Measurements from ENCODE around the gene EPB41L5.
"Not testable (repeated sequence)": the region's sequence is repeated elsewhere in the genome, so short reads cannot be mapped to it uniquely, and the experiment has no call there.

The EPB41L5 gene

DNA sequence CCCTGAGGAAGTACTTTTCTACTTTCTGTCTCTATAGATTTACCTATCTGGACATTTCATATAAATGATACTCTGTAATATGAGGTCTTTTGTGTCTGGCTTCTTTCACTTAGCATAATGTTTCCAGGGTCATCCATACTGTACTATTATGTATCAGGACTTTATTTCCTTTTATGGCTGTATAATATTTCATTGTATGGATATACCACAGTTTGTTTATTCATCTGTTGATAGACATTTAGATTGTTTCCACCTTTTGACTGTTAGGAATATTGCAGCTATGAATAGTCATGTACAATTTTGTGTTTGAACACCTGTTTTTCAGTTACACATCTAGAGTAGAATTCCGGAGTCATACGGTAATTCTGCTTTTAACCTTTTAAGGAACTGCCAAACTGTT, 136.5 kb downstream of the EPB41L5 start:
- DNase-seq = no peak

DNA sequence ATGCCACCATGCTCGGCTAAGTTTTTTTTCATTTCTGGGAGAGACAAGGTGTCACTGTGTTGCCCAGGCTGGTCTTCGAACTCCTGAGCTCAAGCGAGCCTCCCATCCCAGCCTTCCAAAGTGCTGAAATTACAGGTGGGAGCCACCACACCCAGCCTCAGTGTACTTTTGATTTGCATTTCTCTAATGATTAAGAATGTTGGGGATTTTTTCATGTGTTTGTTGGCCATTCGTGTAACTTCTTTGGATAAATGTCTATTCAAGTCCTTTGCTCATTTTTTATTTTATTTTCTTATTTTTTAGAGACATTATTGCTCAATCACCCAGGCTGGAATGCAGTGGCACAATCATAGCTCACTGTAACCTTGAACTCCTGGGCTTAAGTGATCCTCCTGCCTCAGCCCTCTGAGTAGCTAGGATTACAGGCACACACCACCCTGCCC, 137.2 kb downstream of the EPB41L5 start:
- no peak for DNase-seq

DNA sequence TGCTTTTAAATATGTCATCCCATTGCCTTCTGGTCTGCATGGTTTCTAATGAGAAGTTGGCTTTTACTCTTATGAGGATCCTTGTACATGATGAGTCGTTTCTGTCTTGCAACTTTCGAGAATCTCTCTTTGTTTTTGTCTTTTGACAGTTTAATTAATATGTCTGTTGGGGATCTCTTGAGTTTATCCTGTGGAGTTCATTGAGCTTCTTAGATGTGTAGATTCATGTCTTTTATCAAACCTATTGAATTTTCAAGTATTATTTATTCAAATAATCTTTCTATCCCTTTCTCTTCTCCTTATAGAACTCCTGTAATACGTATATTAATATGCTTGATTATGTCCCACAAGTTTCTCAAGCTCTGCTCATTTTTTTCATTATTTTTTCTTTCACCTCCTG, 142.4 kb downstream of the EPB41L5 start:
- no peak for DNase-seq

- DNase-seq = not testable (repeated sequence)
These were observed 145.8 kb downstream of the EPB41L5 start for GRCh38 chr2:120158658-120159057.

GRCh38 chr2:120161190-120161589, 148.3 kb downstream of the EPB41L5 start:
- no peak for DNase-seq

DNA sequence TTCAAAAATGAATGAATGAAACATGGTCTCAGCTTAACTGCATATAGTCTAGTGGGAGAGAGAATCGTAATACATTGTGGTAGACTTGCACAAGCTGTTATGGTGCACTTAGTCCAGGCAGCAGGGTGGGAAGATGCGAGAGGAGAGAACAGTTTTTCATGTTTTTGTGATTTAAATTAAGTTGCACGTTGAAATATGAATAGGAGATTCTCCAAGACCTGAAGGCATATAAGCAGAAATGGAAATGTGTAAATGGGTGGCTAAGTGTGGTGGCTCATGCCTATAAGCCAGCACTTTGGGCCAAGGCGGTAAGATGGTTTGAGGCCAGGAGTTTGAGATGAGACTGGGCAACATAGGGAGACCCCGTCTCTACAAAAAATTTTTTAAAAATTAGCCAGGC, 149.8 kb downstream of the EPB41L5 start:
- DNase-seq = no peak

DNA sequence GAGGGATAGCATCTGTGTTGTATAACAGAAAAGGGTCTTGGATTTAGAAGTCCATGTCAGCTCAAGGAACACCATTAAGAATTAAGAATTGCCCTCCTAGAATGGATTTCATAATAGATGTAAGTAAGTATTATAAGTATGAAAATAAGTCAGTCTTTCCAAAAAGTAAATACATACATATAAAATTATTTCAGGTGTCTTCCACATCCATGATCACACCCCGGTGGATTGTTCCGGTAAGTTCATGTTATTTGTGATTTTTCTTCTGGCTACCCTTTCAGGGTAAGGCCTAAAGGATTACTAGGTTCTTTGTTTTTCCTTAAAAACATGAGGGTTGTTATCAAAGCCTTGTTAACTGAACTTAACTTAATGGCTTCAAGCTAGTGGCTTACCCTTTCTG, 154.4 kb downstream of the EPB41L5 start:
- no peak for DNase-seq

DNA sequence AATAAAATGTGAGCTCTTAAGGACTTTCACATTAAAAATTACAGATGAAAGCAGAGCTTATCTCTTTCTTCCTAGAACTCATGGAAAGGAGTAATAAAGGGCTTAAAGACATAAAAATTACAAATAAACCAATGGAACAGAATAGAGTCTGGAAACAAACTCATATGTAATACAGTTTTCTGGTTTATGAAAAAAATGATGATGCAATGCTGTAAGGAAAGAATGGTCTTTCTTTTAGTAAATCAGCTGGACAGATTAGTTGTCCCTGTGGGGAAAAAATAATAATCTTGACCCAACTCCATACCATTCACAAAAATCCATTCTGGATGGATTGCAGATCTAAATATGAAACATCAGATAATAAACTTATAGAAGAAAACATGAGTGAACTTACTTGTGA, 156.1 kb downstream of the EPB41L5 start:
- DNase-seq = no peak

GRCh38 chr2:120174963-120175581, 162.2 kb downstream of the EPB41L5 start:
- peak; percentile 71 for DNase-seq

DNA sequence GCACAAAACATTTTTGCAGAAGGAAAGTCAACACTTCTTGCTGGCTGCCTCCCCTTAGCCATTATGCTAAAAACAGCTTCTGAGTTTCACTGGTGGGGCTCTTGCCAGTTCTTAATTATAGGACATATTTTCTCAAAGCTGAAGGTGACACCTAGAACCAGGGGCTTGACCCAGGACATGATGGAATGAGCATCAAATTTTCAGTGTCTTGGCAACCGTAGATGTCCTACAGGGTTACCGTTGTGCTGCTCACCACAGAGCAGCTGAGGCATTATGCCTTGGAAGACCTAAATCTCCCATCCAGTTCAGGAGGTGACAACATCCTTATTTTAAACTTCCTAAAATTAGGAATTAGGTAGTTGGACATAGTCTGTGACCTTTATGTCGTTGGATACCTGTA, 163.6 kb downstream of the EPB41L5 start:
- peak; percentile 10 for DNase-seq

GRCh38 chr2:120177001-120177621, 164.2 kb downstream of the EPB41L5 start:
- peak; percentile 84 for DNase-seq

GRCh38 chr2:120177973-120178372, 165.1 kb downstream of the EPB41L5 start:
- DNase-seq = no peak

GRCh38 chr2:120179396-120179795, 166.5 kb downstream of the EPB41L5 start:
- no peak for DNase-seq

DNA sequence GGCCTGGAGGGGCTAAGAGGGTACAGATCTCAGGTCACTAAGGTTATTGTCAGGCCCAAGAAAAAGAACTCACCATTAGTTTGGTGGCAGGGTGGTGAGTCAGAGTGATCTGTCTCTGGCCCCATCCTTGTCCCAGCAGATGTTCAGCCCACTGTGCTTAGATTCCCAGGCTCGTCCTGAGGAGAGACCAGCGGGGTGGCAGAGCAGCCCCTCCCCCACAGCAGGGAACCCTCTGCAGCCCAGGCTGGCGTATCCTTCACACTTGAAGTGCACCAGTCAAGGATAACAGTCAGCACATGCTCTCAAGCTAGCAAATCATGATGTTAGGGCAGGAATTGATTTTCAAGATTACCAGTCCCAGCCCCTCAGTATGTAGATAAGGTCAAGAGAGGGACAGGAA, 167.2 kb downstream of the EPB41L5 start:
- no peak for DNase-seq

GRCh38 chr2:120182019-120182560, 169.2 kb downstream of the EPB41L5 start:
- DNase-seq = no peak

DNA sequence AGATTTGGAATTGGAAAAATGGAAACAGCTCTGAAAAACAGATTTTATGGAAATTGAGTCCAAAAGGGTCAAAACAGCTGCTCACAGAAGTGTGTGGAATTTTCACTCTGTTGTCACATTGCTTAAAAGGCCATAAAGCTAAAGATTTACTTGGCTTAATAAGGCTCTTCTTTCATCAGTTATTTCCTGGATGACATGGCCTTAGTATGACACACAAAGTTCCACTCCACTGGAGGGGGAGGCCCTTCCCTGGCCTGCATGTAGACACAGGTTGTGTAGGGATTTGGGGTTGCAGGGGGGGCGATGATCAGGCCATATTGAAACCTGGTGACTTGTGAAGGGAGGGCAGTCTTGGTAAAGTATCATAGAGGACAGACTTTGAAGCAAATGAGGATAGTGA, 176.3 kb downstream of the EPB41L5 start:
- no peak for DNase-seq

DNA sequence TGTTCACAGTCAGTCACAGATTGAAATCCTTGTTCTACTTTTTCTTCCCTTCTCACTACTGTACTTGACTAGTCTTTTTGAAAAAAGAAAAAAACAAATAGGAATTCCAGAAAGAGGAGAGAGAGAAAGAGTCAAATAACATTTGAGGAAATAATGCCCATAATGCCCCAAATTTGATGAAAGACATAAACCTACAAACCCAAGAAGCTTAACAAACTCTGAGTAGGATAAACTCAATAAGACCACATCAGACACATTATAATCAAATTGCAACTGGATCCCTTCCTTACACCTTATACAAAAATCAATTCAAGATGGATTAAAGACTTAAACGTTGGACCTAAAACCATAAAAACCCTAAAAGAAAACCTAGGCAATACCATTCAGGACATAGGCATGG, 179.4 kb downstream of the EPB41L5 start:
- DNase-seq = no peak

GRCh38 chr2:120195553-120195952, 182.7 kb downstream of the EPB41L5 start:
- DNase-seq = no peak

DNA sequence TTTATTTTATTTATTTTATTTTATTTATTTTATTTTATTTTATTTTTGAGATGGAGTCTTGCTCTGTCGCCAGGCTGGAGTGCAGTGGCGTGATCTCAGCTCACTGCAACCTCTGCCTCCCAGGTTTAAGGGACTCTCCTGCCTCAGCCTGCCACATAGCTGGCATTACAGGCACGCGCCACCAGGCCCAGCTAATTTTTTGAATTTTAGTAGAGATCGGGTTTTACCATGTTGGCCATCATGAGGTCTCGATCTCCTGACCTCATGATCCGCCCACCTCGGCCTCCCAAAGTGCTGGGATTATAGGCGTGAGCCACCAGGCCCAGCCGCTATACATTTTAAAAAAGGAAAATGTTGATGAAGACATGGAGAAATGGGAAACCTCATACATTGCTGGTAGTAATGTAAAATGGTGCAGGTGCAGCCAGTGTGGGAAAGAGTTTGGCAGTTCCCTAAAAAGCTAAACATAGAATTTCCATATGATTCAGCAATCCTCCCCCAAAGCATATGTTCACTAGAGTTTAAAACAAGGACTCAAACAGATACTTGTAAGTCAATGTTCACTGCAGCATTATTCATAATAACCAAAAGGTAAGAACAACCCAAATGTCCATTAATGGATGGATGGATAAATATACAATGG, 187.1 kb downstream of the EPB41L5 start:
- DNase-seq = not testable (repeated sequence)

- DNase-seq = no peak
These were observed 190.6 kb downstream of the EPB41L5 start for GRCh38 chr2:120203251-120204021.

DNA sequence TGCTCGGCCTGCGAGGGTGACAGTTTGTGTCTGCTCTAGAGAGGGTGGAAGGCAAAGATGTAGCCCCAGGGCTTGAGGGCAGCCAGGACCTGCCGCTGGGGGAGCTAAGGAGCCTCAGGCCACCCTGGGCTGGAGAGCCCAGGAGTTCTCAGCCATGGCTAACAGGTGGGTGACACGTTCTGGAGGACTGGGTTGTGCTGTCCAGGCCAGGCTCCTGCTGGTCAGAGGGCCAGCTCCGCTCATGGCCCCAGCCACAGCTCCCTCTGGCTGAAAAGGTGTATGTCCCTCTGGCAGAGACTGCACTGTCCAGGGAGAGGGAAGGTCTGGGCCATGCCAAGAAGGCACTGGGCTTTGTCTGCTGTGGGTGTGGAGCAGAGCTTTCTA, 191.1 kb downstream of the EPB41L5 start:
- DNase-seq = no peak

DNA sequence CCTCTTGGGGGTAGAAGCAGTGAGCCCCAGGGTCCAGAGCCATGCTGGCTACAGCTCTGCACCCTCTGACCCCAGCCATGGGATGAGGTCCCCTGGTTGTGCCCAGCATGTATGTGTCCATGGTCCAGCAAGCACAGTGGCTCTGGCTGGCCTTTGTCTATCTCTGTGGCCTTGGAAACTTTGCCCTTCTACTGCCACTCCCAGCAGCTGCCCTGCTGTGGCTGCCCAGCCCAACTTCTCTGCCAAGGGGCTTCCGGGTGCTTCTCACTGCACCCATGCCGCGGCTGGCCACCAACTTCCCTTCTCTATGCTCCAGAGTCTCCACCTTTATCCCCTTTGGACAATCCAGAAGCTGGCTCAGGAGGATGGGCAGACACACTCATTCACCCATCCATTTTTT, 191.5 kb downstream of the EPB41L5 start:
- DNase-seq = no peak

GRCh38 chr2:120204945-120205670, 192.2 kb downstream of the EPB41L5 start:
- no peak for DNase-seq

Data from CD4-positive, alpha-beta T cell treated with Interleukin-21 for 1 hour (primary cell).